Psoas muscle (tissue), 8 donors: Measurements from ENCODE around the gene FER. TPM values are rescaled to one million over a fixed set of nuclear protein-coding genes. Genes with fewer than 3 reads are reported as not detected.

Experiments used
- ATAC-seq, 4 donors: fragments of 200-7000 bp; cut with Tn5 transposase; one replicate each; pipeline ENCODE4 v1.9.1; 2020; ENCODE audit warnings: moderate library complexity in 3 of 4, mild to moderate bottlenecking in 2 of 4
- DNase-seq, 2 donors: peaks; one replicate each; pipeline ENCODE4 v3.0.0-alpha.2; 2020
- H3K27ac ChIP-seq: fragments of 200-600 bp; one replicate; pipeline ENCODE4 v1.8.0; 2022
- H3K27me3 ChIP-seq, 3 donors: fragments of 200-600 bp in 1 of 3; one replicate each; pipeline versions ENCODE4 v1.6.1 to v1.8.0; 2013 to 2022; ENCODE audit warnings: low read length in 2 of 3, mild to moderate bottlenecking in 2 of 3, moderate library complexity in 1 of 3; ENCODE audit not compliant: insufficient read depth in 3 of 3
- H3K36me3 ChIP-seq, 2 donors: fragments of 200-600 bp in 1 of 2; one replicate each; pipeline versions ENCODE4 v1.6.1 to v1.8.0; 2013 to 2022; ENCODE audit warnings: low read depth in 1 of 2, mild to moderate bottlenecking in 1 of 2, moderate library complexity in 1 of 2; ENCODE audit not compliant: insufficient read depth in 1 of 2
- H3K4me1 ChIP-seq: fragments of 200-600 bp; one replicate; pipeline ENCODE4 v1.8.0; 2022
- H3K4me3 ChIP-seq: fragments of 200-600 bp; one replicate; pipeline ENCODE4 v1.8.0; 2022; ENCODE audit warnings: mild to moderate bottlenecking
- H3K9me3 ChIP-seq: fragments of 200-600 bp; one replicate; pipeline ENCODE4 v1.8.0; 2022
- WGBS, 3 donors: extraction: QIAGEN DNeasy Blood & Tissue Kit; methylation state at CpG; one replicate each; pipeline versions ENCODE4 v1.1.6 to v1.1.7; 2013; 5-methylcytosine and 5-hydroxymethylcytosine counted together
- intact Hi-C, 2 donors: fragments of 100-400 bp; cut with DNase I; formaldehyde crosslinking; loops; one replicate each; pipeline versions ENCODE4 v1.11.0 to v1.14.2; 2022
- polyA plus RNA-seq, 3 donors: library from polyadenylated mRNA; stranded (reverse); fragments of 200-250 nt; gene quantifications; one replicate each; pipeline ENCODE4 v1.2.3, GENCODE V29; 2013
- total RNA-seq, 4 donors: library from RNA; stranded (reverse); fragmentation: NEBNext Ultra II Directional in 2 of 4; extraction: Animal tissue kit (Norgen Biotek cat#: 25700) in 2 of 4; gene quantifications; one replicate each; pipeline versions ENCODE4 v1.2.1 to v1.2.4, GENCODE V29; 2021 to 2023
- TF ChIP-seq, protein P1 (sequence below): fragments of 200-600 bp; IDR thresholded peaks from one replicate; pipeline ENCODE4 v1.8.0; 2022; ENCODE audit warnings: antibody characterized with exemption
- donor health status: healthy with polysubstance abuse.
- donor health status: DM: no; HTN: no; CAD: no; lungs with moderate emphysema.
- donor health status: Bipolar disorder and iron deficiency.
- donor health status: healthy.
- donor health status: DM: yes; HTN: yes; CAD: no.
- donor health status: DM: no; HTN: no; CAD: no.
- donor health status: DM: no; HTN: no; CAD: no.
- donor health status: DM: yes; HTN: yes; CAD: no.

FER gene
- total and polyA plus RNA-seq, 7 donors = 0.66 to 7.6 (median 4.6) TPM

DNA sequence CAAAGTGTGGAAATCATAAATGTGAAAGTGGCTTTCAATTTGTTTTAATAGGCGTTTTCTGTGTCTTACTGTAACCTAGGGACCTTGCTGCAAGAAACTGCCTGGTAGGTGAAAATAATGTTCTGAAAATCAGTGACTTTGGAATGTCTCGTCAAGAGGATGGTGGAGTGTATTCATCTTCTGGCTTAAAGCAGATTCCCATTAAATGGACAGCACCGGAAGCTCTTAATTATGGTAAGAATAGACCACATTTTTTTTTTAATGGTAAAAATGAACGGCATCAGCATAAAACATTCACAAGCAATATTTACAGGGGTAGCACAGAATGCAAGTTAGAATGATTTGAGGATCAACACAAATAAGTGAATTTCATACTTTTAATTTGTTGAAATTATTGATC is 433.0 kb downstream of the FER start:
- H3K4me3 ChIP-seq = no peak overlapping the region
- DNase-seq = no peak
- H3K27me3 ChIP-seq = no peaks in the 10 kb centered on the region
- no peak overlapping the region for H3K27ac ChIP-seq
- ATAC-seq = no peak
- H3K4me1 ChIP-seq = no peaks in the 10 kb centered on the region
- H3K36me3 ChIP-seq = no peaks in the 10 kb centered on the region
- intact Hi-C loops = no loop called here
- 94 to 97% (median 96%) methylated on average over 4 of the region's 4 CpGs for WGBS, 3 donors
- TF ChIP-seq, protein P1, sequence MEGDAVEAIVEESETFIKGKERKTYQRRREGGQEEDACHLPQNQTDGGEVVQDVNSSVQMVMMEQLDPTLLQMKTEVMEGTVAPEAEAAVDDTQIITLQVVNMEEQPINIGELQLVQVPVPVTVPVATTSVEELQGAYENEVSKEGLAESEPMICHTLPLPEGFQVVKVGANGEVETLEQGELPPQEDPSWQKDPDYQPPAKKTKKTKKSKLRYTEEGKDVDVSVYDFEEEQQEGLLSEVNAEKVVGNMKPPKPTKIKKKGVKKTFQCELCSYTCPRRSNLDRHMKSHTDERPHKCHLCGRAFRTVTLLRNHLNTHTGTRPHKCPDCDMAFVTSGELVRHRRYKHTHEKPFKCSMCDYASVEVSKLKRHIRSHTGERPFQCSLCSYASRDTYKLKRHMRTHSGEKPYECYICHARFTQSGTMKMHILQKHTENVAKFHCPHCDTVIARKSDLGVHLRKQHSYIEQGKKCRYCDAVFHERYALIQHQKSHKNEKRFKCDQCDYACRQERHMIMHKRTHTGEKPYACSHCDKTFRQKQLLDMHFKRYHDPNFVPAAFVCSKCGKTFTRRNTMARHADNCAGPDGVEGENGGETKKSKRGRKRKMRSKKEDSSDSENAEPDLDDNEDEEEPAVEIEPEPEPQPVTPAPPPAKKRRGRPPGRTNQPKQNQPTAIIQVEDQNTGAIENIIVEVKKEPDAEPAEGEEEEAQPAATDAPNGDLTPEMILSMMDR = no peak
- no peaks in the 10 kb centered on the region for H3K9me3 ChIP-seq

DNA sequence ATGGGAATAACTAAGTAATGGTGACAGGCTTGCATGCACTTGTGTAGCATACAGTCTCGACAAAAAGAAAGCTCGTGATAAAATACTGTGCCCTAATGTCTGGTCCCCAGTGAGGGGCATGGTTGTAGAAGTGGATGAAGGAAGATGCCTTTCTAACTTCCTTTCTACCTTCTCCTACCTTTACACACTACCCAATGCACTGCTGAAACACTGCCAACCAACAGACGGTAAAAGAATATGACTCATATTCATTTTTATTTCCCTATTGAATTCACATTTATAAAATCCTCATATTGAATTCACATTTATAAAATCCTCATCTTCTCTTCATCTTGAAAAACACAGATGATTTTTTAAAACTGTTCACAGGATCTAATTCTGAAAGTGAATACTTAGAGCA is 439.1 kb downstream of the FER start:
- Histone ChIP-seq H3K36me3 (peaks cover 0 to 11% of the 10 kb centered on the region in 2 donors), H3K27me3 (no peaks in the 10 kb centered on the region), H3K4me1 (no peaks in the 10 kb centered on the region), H3K4me3 (no peak overlapping the region), H3K9me3 (no peaks in the 10 kb centered on the region), H3K27ac (no peak overlapping the region)
- TF ChIP-seq, protein P1 = no peak
- DNase-seq (no peak), ATAC-seq (no peak)
- WGBS, 3 donors = 79 to 84% (median 80%) methylated on average over 3 of the region's 3 CpGs
- intact Hi-C loops = no loop called here

DNA sequence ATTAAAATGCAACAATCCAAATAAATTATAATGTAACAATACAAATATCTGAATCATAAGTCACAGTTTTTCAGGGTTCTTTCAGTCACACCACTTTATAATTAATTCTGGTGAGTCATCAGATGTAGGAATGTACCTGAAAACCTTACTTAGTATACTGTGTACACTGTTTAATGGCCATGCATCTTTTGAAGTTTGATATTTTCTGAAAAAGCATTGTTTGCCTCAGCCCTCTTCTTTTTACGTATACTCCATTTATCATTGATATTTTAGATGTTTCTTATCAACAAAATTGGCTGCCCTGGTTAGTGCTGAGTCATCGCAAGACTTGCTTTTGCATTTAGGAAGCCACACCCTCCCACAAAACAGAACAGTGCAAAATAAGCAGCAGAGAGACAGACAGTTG is 443.5 kb downstream of the FER start:
- Histone ChIP-seq H3K9me3 (no peaks in the 10 kb centered on the region), H3K4me1 (no peaks in the 10 kb centered on the region), H3K36me3 (peaks cover 0 to 11% of the 10 kb centered on the region in 2 donors), H3K27me3 (no peaks in the 10 kb centered on the region), H3K4me3 (no peak overlapping the region), H3K27ac (no peak overlapping the region)
- TF ChIP-seq, protein P1 = no peak
- ATAC-seq (no peak), DNase-seq (no peak)
- intact Hi-C loops = no loop called here
- WGBS, 3 donors = 76 to 79% (median 79%) methylated on average over 2 of the region's 2 CpGs

DNA sequence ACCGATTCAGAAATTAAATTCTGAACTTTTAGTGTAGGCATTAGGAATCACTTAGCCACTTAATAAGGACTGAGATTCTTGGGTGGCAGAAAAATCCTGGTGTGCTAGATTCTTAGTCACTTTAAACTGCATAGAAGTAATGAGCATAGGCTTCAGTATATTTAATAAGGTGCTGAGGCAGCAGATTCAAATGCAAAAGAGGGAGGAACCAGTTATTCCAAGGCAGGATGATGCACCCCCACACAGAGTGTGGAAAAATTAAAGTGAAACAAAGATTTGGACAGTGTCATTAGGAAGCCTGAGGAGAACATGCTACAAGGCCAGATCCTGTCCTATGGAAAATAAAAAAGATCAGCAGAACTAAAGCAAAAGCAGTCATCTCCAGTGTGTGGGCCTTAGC is 444.3 kb downstream of the FER start:
- no peak overlapping the region for H3K4me3 ChIP-seq
- no peak for ATAC-seq
- DNase-seq = no peak
- H3K36me3 ChIP-seq = peaks cover 0 to 5% of the 10 kb centered on the region in 2 donors
- no peaks in the 10 kb centered on the region for H3K9me3 ChIP-seq
- no peak overlapping the region for H3K27ac ChIP-seq
- TF ChIP-seq, protein P1 = no peak
- intact Hi-C loops = no loop called here
- no peaks in the 10 kb centered on the region for H3K4me1 ChIP-seq
- no peaks in the 10 kb centered on the region for H3K27me3 ChIP-seq
- 87 to 94% (median 92%) methylated on average over 1 of the region's 1 CpG for WGBS, 3 donors

DNA sequence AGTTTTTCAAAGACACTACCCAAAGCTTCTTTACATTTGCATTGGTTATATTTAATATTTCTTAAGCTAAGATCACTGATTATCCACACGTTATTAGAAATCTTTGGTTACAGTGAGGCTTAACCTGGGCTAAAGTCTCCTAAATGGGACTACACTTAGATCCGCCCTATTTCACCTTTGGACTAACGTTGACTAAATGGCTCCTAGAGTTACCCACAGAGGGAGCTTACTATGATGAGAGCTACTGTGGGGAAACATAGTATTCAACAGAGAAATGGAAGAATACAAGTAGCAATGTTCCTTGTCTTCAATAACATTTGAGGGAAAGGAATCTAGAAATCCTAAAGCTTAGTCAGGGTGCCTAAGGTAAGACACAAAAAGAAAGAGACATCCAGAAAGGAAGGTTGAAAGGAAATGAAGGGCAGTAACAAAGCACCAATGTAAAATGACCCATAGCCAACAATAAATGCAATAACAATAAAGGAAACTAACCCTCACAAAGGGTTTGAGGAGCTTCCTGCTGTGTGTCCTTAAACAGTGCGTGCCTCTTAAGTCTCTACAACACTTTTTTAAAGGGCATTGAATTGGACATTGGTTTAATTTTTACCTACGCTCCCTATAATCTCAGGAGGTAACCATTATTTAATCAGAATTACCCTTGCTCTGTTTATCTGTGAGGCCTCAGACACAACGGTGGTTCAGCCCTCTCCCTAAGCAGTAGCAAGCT is 445.0 kb downstream of the FER start:
- peaks cover 0 to under 1% of the 10 kb centered on the region in 2 donors for H3K36me3 ChIP-seq
- intact Hi-C loops = no loop called here
- 85 to 89% (median 87%) methylated on average over 6 of the region's 6 CpGs for WGBS, 3 donors
- DNase-seq (no peak), ATAC-seq (no peak)
- H3K4me1 ChIP-seq = no peaks in the 10 kb centered on the region
- no peaks in the 10 kb centered on the region for H3K9me3 ChIP-seq
- TF ChIP-seq, protein P1 = no peak
- H3K27ac ChIP-seq = no peak overlapping the region
- no peak overlapping the region for H3K4me3 ChIP-seq
- no peaks in the 10 kb centered on the region for H3K27me3 ChIP-seq
